Gastrocnemius medialis (tissue), 4 donors: ENCODE results near the gene UROC1. TPM values are rescaled to one million over a fixed set of nuclear protein-coding genes. Genes with fewer than 3 reads are reported as not detected.

Experiments used
- ATAC-seq, 2 donors: fragments of 150-250 bp; one replicate each; pipeline ENCODE4 v1.9.1; 2016
- DNase-seq, 2 donors: peaks; one replicate each; pipeline ENCODE4 v3.0.0-alpha.2; 2019
- H3K27ac ChIP-seq, 4 donors: fragments of 200-600 bp; sonication (generic); 1 replicate in 1 of 4; 2 replicates in 3 of 4; pipeline ENCODE4 v1.5.1; 2016 to 2018; ENCODE audit warnings: mild to moderate bottlenecking in 2 of 4, moderate library complexity in 1 of 4
- H3K27me3 ChIP-seq, 3 donors: fragments of 200-600 bp; sonication (generic) in 2 of 3; 1 replicate in 1 of 3; 2 replicates in 2 of 3; pipeline versions ENCODE4 v1.5.1 to v1.6.0; 2016 to 2019; ENCODE audit warnings: mild to moderate bottlenecking in 1 of 3, moderate library complexity in 1 of 3
- H3K36me3 ChIP-seq, 2 donors: fragments of 200-600 bp; sonication (generic) in 1 of 2; one replicate each; pipeline ENCODE4 v1.5.1; 2017 to 2018
- H3K4me1 ChIP-seq, 2 donors: fragments of 200-600 bp; sonication (generic) in 1 of 2; one replicate each; pipeline ENCODE4 v1.5.1; 2016 to 2017; ENCODE audit warnings: mild to moderate bottlenecking in 2 of 2
- H3K4me3 ChIP-seq, 4 donors: fragments of 200-600 bp; sonication (generic) in 3 of 4; 1 replicate in 1 of 4; 2 replicates in 3 of 4; pipeline ENCODE4 v1.5.1; 2016 to 2019; ENCODE audit warnings: mild to moderate bottlenecking in 2 of 4
- H3K9me3 ChIP-seq, 3 donors: fragments of 200-600 bp; sonication (generic) in 2 of 3; 1 replicate in 1 of 3; 2 replicates in 2 of 3; pipeline ENCODE4 v1.5.1; 2016 to 2019
- CTCF ChIP-seq, 5 experiments: fragments of 450-650 bp in 3 of 5; fragments of 200-600 bp in 2 of 5; sonication (generic) in 2 of 5; IDR thresholded peaks in 4 of 5; conservative IDR thresholded peaks in 1 of 5; 1 replicate in 4 of 5; 2 replicates in 1 of 5; pipeline ENCODE4 v1.5.1; 2016 to 2019; ENCODE audit warnings: antibody characterized with exemption in 5 of 5, mild to moderate bottlenecking in 3 of 5, moderate library complexity in 3 of 5
- POLR2A ChIP-seq, 2 donors: fragments of 450-650 bp; IDR thresholded peaks; one replicate each; pipeline ENCODE4 v1.6.1; 2017; ENCODE audit warnings: antibody characterized with exemption in 2 of 2, mild to moderate bottlenecking in 2 of 2, moderate library complexity in 2 of 2
- in situ Hi-C, 4 donors: fragments of 200-750 bp; cut with MboI; loops; one replicate each; pipeline versions ENCODE4 v1.15.0 to v1.8.0; 2017; ENCODE audit warnings: low sequenced_read_pairs in 4 of 4
- intact Hi-C: fragments of 100-400 bp; cut with DNase I; formaldehyde crosslinking; loops from one replicate; pipeline ENCODE4 v1.15.1; 2023; ENCODE audit warnings: low total_unique reads
- total RNA-seq, 4 donors: library from RNA; depleted of rRNA; stranded (reverse); fragments of >200 nt; gene quantifications; one replicate each; pipeline versions ENCODE4 v1.1.0 to v1.2.3, GENCODE V29; 2016

The UROC1 gene
- total RNA-seq, 4 donors from 2014 or later = 0.07 to 0.36 TPM; not detected in 2

GRCh38 chr3:126449621-126450051, 67.9 kb downstream of the UROC1 start:
- DNase-seq = no peak
- Histone ChIP-seq H3K4me1 (peaks cover 17 to 27% of the 10 kb centered on the region in 2 donors), H3K4me3 (no peak overlapping the region), H3K27me3 (no peaks in the 10 kb centered on the region), H3K36me3 (peaks cover 0 to 35% of the 10 kb centered on the region in 2 donors), H3K9me3 (no peaks in the 10 kb centered on the region), H3K27ac (no peak overlapping the region)
- TF ChIP-seq CTCF (IDR thresholded peaks at IDR 0.05 in 4 of 5, conservative IDR thresholded peaks at IDR 0.05 in 1 of 5) = no peak
- no peak for TF ChIP-seq POLR2A (IDR thresholded peaks at IDR 0.05)
- intact Hi-C loops = no loop called here
- ATAC-seq = no peak
- in situ Hi-C loops = no loop called here

GRCh38 chr3:126448893-126449180, 68.7 kb downstream of the UROC1 start:
- intact Hi-C loops = no loop called here
- H3K9me3 ChIP-seq = no peaks in the 10 kb centered on the region
- in situ Hi-C loops = no loop called here
- ATAC-seq (no peak), DNase-seq (no peak)
- H3K27me3 ChIP-seq = no peaks in the 10 kb centered on the region
- peaks cover 0 to 35% of the 10 kb centered on the region in 2 donors for H3K36me3 ChIP-seq
- no peak overlapping the region for H3K27ac ChIP-seq
- TF ChIP-seq POLR2A (IDR thresholded peaks at IDR 0.05) (no peak), CTCF (IDR thresholded peaks at IDR 0.05 in 4 of 5, conservative IDR thresholded peaks at IDR 0.05 in 1 of 5) (no peak)
- H3K4me3 ChIP-seq = no peak overlapping the region
- H3K4me1 ChIP-seq = peaks cover 15 to 24% of the 10 kb centered on the region in 2 donors

GRCh38 chr3:126448136-126448892, 69.3 kb downstream of the UROC1 start:
- peaks cover 0 to 35% of the 10 kb centered on the region in 2 donors for H3K36me3 ChIP-seq
- DNase-seq (no peak), ATAC-seq (no peak)
- intact Hi-C loops (no loop called here), in situ Hi-C loops (no loop called here)
- H3K27ac ChIP-seq = no peak overlapping the region
- H3K4me1 ChIP-seq = peaks cover 15 to 24% of the 10 kb centered on the region in 2 donors
- no peak overlapping the region for H3K4me3 ChIP-seq
- H3K9me3 ChIP-seq = no peaks in the 10 kb centered on the region
- no peaks in the 10 kb centered on the region for H3K27me3 ChIP-seq
- TF ChIP-seq CTCF (IDR thresholded peaks at IDR 0.05 in 4 of 5, conservative IDR thresholded peaks at IDR 0.05 in 1 of 5) (no peak), POLR2A (IDR thresholded peaks at IDR 0.05) (no peak)

GRCh38 chr3:126447456-126448106, 70.0 kb downstream of the UROC1 start:
- H3K27ac ChIP-seq = peak overlapping the region in 1 of 4 donors; percentile 47
- ATAC-seq (no peak), DNase-seq (no peak)
- peaks cover 15 to 24% of the 10 kb centered on the region in 2 donors for H3K4me1 ChIP-seq
- no peak overlapping the region for H3K4me3 ChIP-seq
- H3K9me3 ChIP-seq = no peaks in the 10 kb centered on the region
- H3K36me3 ChIP-seq = peaks cover 0 to 35% of the 10 kb centered on the region in 2 donors
- H3K27me3 ChIP-seq = no peaks in the 10 kb centered on the region
- intact Hi-C loops = no loop called here
- in situ Hi-C loops = no loop called here
- TF ChIP-seq CTCF (IDR thresholded peaks at IDR 0.05 in 4 of 5, conservative IDR thresholded peaks at IDR 0.05 in 1 of 5) (no peak), POLR2A (IDR thresholded peaks at IDR 0.05) (no peak)
